ENCODE results near the gene CHRNA10.

DNA sequence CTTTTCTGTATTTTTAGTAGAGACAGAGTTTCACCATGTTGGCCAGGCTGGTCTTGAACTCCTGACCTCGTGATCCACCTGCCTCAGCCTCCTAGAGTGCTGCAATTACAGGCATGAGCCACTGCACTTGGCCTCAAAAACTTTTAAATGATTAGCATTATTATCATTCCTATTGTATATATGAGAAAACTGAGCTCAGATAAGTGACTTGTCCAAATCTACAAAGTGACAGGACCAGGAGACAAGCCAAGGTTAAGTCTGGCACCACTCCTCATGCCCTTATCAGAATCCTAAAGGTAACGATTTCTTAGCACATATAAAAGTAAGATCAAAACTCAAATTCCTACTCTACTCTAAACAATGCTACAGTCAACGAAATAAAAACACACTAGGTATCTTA lies 32.2 kb upstream of the CHRNA10 start:
- TF ChIP-seq, protein P1, sequence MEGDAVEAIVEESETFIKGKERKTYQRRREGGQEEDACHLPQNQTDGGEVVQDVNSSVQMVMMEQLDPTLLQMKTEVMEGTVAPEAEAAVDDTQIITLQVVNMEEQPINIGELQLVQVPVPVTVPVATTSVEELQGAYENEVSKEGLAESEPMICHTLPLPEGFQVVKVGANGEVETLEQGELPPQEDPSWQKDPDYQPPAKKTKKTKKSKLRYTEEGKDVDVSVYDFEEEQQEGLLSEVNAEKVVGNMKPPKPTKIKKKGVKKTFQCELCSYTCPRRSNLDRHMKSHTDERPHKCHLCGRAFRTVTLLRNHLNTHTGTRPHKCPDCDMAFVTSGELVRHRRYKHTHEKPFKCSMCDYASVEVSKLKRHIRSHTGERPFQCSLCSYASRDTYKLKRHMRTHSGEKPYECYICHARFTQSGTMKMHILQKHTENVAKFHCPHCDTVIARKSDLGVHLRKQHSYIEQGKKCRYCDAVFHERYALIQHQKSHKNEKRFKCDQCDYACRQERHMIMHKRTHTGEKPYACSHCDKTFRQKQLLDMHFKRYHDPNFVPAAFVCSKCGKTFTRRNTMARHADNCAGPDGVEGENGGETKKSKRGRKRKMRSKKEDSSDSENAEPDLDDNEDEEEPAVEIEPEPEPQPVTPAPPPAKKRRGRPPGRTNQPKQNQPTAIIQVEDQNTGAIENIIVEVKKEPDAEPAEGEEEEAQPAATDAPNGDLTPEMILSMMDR (IDR thresholded peaks at IDR 0.05; ENCODE audit: poor library complexity), result no peak
- TF ChIP-seq EZH2 (IDR thresholded peaks at IDR 0.05; ENCODE audit: borderline replicate concordance), result no peak
- no peak for TF ChIP-seq EZH2phosphoT487 (IDR thresholded peaks at IDR 0.05; ENCODE audit: low read depth, severe bottlenecking, unreplicated experiment)

All from hepatocyte (in vitro differentiated cells).